Osteoblast (primary cell): Measurements from ENCODE around the gene YEATS2. TPM values are rescaled to one million over a fixed set of nuclear protein-coding genes. Genes with fewer than 3 reads are reported as not detected.

Experiments used
- DNase-seq: peaks from one replicate; pipeline ENCODE4 v3.0.0; 2011; ENCODE audit warnings: low spot score, mixed read lengths; ENCODE audit not compliant: insufficient read length; ENCODE audit errors: missing footprints
- H2AFZ ChIP-seq: 2 replicates; pipeline ENCODE4 v1.6.0; 2011; ENCODE audit warnings: mild to moderate bottlenecking, low read length
- H3K27ac ChIP-seq: 2 replicates; pipeline ENCODE4 v1.5.1; 2011; ENCODE audit warnings: mild to moderate bottlenecking, low read depth, low read length, moderate library complexity
- H3K27me3 ChIP-seq: 2 replicates; pipeline ENCODE4 v1.6.0; 2012; ENCODE audit warnings: mild to moderate bottlenecking, control low read depth, inconsistent platforms, low read length, moderate library complexity; ENCODE audit not compliant: insufficient read depth
- H3K36me3 ChIP-seq: 2 replicates; pipeline ENCODE4 v1.5.1; 2011; ENCODE audit warnings: mild to moderate bottlenecking, low read length, control low read depth, moderate library complexity; ENCODE audit not compliant: insufficient read depth
- H3K4me1 ChIP-seq: 2 replicates; pipeline ENCODE4 v1.5.1; 2011; ENCODE audit warnings: mild to moderate bottlenecking, low read length, control low read depth, moderate library complexity; ENCODE audit not compliant: insufficient read depth
- H3K4me2 ChIP-seq: 2 replicates; pipeline ENCODE4 v1.6.0; 2011; ENCODE audit warnings: mild to moderate bottlenecking, low read length; ENCODE audit not compliant: insufficient read depth
- H3K4me3 ChIP-seq: fragments of 200-600 bp; sonication (generic); 3 replicates; pipeline ENCODE4 v1.5.1; 2012; ENCODE audit warnings: mild to moderate bottlenecking, low read length, inconsistent platforms; ENCODE audit not compliant: insufficient read depth
- H3K79me2 ChIP-seq: 2 replicates; pipeline ENCODE4 v1.6.0; 2012; ENCODE audit warnings: mild to moderate bottlenecking, low read length, control low read depth, inconsistent platforms; ENCODE audit not compliant: insufficient read depth
- H3K9me3 ChIP-seq: 2 replicates; pipeline ENCODE4 v1.5.1; 2011; ENCODE audit warnings: low read depth, low read length, control low read depth
- H4K20me1 ChIP-seq: 2 replicates; pipeline ENCODE4 v1.6.0; 2012; ENCODE audit warnings: mild to moderate bottlenecking, low read length, control low read depth; ENCODE audit not compliant: insufficient read depth
- CTCF ChIP-seq: IDR thresholded peaks from 2 replicates; pipeline ENCODE4 v1.5.1; 2011; ENCODE audit warnings: mild to moderate bottlenecking, low read depth, low read length, moderate library complexity; ENCODE audit errors: extremely low read depth
- total RNA-seq: library from RNA; depleted of rRNA; stranded (reverse); fragments of >200 nt; gene quantifications from 2 replicates; pipeline ENCODE4 v1.2.3, GENCODE V29; 2012

YEATS2 gene
- total RNA-seq, 1 donor, result 32.2 TPM

GRCh38 chr3:183745300-183746098, 47.9 kb downstream of the YEATS2 start:
- TF ChIP-seq CTCF, result no peak
- H3K27me3 ChIP-seq, result no peaks in the 10 kb centered on the region
- DNase-seq, result no peak
- no peak overlapping the region for H3K27ac ChIP-seq
- H2AFZ ChIP-seq, result no peak overlapping the region
- no peaks in the 10 kb centered on the region for H4K20me1 ChIP-seq
- no peaks in the 10 kb centered on the region for H3K79me2 ChIP-seq
- H3K9me3 ChIP-seq, result no peaks in the 10 kb centered on the region
- H3K4me2 ChIP-seq, result no peak overlapping the region
- H3K4me3 ChIP-seq, result no peak overlapping the region
- H3K4me1 ChIP-seq, result peaks cover 2% of the 10 kb centered on the region
- peaks cover 31% of the 10 kb centered on the region for H3K36me3 ChIP-seq

DNA sequence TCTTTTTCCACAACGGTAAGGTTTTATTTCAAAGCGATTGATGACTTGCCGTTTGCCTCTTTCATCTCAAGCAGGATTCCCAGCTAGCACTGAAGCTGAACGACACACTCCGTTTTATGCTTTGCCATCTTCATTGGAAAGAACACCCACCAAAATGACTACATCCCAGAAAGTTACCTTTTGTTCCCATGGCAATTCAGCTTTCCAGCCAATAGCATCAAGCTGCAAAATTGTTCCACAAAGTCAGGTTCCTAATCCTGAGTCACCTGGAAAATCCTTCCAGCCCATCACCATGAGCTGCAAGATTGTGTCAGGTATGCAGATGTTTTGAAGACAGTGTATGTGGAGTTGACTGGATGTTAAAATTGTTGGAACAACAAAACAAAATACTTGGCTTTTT, 56.5 kb downstream of the YEATS2 start:
- no peaks in the 10 kb centered on the region for H3K4me1 ChIP-seq
- no peaks in the 10 kb centered on the region for H3K27me3 ChIP-seq
- H3K4me3 ChIP-seq, result no peak overlapping the region
- no peaks in the 10 kb centered on the region for H3K79me2 ChIP-seq
- H3K27ac ChIP-seq, result no peak overlapping the region
- DNase-seq, result no peak
- H2AFZ ChIP-seq, result no peak overlapping the region
- no peaks in the 10 kb centered on the region for H4K20me1 ChIP-seq
- no peak for TF ChIP-seq CTCF
- H3K36me3 ChIP-seq, result peaks cover 77% of the 10 kb centered on the region
- H3K4me2 ChIP-seq, result no peak overlapping the region
- no peaks in the 10 kb centered on the region for H3K9me3 ChIP-seq

- peak; percentile 39 for DNase-seq
- H3K4me1 ChIP-seq, result peaks cover 12% of the 10 kb centered on the region
- no peaks in the 10 kb centered on the region for H3K27me3 ChIP-seq
- H4K20me1 ChIP-seq, result peaks cover 7% of the 10 kb centered on the region
- no peak overlapping the region for H3K4me3 ChIP-seq
- no peak for TF ChIP-seq CTCF
- H3K36me3 ChIP-seq, result peaks cover 48% of the 10 kb centered on the region
- H3K27ac ChIP-seq, result no peak overlapping the region
- no peaks in the 10 kb centered on the region for H3K79me2 ChIP-seq
- no peak overlapping the region for H2AFZ ChIP-seq
- H3K4me2 ChIP-seq, result no peak overlapping the region
- H3K9me3 ChIP-seq, result no peaks in the 10 kb centered on the region
These were observed 64.7 kb downstream of the YEATS2 start for GRCh38 chr3:183762304-183762703.

DNA sequence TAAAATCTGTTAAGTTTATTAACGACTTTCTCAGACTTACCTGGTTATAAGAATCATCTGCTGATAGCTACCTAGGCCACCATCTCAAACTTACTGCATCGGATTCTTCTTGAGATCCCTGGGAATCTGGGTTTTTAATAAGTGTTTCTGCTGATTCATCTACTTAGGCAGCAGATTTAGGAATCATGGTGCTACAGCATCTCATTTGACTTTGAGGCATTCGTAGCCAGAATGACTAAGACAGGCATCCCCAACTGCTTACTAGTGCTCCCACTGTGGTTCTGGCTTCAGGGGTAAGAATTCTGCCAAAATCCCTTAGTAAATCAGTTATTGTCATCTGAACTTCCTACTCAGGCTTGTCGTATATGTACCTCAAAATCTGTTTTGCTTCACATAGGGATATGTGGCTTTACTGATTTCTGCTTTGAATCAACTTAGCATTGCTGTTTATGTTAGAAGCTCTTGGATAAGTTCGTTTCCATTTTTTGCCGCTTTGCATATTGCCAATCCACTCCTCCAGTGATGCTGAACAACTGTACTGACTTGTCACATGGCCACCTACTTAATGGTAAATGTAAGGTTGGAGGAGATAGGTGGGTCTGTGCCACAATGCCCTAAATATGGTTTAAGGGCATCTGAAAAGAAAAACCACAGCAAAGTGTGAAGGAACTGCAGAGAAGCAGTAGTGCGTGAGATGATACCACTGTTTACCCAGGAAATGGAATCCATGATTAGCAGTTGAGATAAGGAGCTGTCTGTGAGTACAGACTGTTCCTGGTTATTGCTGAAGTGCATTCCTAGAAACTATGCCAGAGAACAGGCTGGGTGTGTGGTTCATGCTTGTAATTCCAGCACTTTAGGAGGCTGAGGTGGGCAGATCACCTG, 67.5 kb downstream of the YEATS2 start:
- Histone ChIP-seq H3K4me3 (no peak overlapping the region), H3K27ac (peak overlapping the region; percentile 29), H3K4me1 (peaks cover 9% of the 10 kb centered on the region), H3K36me3 (peaks cover 34% of the 10 kb centered on the region), H3K27me3 (no peaks in the 10 kb centered on the region), H2AFZ (no peak overlapping the region), H3K4me2 (peak overlapping the region; percentile 15), H3K79me2 (no peaks in the 10 kb centered on the region), H4K20me1 (peaks cover 7% of the 10 kb centered on the region), H3K9me3 (no peaks in the 10 kb centered on the region)
- no peak for TF ChIP-seq CTCF
- peak; percentile 86 for DNase-seq
